NCI-H2081 (cell line): ENCODE results near the gene HBG1.
A peak's percentile ranks its signal among the peaks of the same experiment; 100 is the strongest.

Experiments
- DNase-seq, 2 experiments: peaks; one replicate each; lab custom pipeline; 2025; lab: John Stamatoyannopoulos, UW

Gene HBG1

GRCh38 chr11:5226732-5227310, 22.8 kb downstream of the HBG1 start, which contains the start of gene HBB:
HBB (minus strand) TSS chr11:5227071; CDS start chr11:5227021, 50 bp downstream.
- no peak for DNase-seq

- DNase-seq = no peak
Observed at GRCh38 chr11:5225480-5225871, 24.2 kb downstream of the HBG1 start.

GRCh38 chr11:5224538-5225479, 24.8 kb downstream of the HBG1 start:
- no peak for DNase-seq

- no peak for DNase-seq
Observed at GRCh38 chr11:5223686-5224085, 26.0 kb downstream of the HBG1 start.

- no peak for DNase-seq
Observed at GRCh38 chr11:5223146-5223545, 26.5 kb downstream of the HBG1 start.

- DNase-seq = no peak
Observed at GRCh38 chr11:5210376-5210885, 39.2 kb downstream of the HBG1 start.

- DNase-seq = peak in 1 of 2 experiments; percentile 2
Observed at GRCh38 chr11:5204787-5205186, 44.9 kb downstream of the HBG1 start.

GRCh38 chr11:5203366-5203765, 46.3 kb downstream of the HBG1 start:
- DNase-seq = no peak

- DNase-seq = no peak
Observed at GRCh38 chr11:5200582-5200981, 49.1 kb downstream of the HBG1 start, which contains the start of gene OR51V1. OR51V1 (minus strand) TSS chr11:5200682; CDS start chr11:5200682, 0 bp downstream.

GRCh38 chr11:5198285-5198684, 51.4 kb downstream of the HBG1 start:
- DNase-seq = no peak
